Measurements from ENCODE around the gene SMAD3. TPM values are rescaled to one million over a fixed set of nuclear protein-coding genes. Genes with fewer than 3 reads are reported as not detected.

The SMAD3 gene
- total RNA-seq, 1 experiment from 2014 or later = 89.2 TPM

DNA sequence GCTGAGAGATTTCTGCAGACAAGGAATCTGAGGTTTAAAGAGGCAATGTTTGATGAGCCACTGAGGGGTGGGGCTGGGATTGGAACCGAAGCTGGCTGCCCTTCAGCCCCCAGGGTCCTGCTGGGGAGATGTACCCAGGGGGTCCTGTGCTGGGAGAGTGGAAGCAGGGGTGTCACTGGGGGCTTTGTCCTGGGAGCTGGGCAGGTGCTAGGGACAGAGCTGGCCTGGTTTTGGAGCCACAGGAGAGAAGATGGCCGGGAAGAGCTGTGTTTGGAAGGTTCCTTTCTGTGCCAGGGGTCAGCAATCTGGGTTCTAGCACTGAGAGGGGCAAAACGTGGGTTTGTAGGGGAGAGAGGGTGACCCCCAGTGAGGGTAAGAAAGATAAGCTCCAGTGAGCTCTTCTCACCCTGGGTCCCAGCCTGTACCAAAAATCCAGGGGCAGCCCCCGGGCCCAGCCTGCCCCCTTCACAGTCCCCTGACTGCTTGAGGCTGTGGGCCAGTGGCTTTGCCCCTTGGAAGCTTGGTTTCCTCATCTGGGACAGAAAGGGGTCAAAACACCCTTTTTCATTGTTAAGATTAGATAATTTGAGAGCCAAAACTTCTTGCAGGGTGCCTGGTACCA, 69.6 kb downstream of the SMAD3 start (continued):
- TF ChIP-seq, protein P1, sequence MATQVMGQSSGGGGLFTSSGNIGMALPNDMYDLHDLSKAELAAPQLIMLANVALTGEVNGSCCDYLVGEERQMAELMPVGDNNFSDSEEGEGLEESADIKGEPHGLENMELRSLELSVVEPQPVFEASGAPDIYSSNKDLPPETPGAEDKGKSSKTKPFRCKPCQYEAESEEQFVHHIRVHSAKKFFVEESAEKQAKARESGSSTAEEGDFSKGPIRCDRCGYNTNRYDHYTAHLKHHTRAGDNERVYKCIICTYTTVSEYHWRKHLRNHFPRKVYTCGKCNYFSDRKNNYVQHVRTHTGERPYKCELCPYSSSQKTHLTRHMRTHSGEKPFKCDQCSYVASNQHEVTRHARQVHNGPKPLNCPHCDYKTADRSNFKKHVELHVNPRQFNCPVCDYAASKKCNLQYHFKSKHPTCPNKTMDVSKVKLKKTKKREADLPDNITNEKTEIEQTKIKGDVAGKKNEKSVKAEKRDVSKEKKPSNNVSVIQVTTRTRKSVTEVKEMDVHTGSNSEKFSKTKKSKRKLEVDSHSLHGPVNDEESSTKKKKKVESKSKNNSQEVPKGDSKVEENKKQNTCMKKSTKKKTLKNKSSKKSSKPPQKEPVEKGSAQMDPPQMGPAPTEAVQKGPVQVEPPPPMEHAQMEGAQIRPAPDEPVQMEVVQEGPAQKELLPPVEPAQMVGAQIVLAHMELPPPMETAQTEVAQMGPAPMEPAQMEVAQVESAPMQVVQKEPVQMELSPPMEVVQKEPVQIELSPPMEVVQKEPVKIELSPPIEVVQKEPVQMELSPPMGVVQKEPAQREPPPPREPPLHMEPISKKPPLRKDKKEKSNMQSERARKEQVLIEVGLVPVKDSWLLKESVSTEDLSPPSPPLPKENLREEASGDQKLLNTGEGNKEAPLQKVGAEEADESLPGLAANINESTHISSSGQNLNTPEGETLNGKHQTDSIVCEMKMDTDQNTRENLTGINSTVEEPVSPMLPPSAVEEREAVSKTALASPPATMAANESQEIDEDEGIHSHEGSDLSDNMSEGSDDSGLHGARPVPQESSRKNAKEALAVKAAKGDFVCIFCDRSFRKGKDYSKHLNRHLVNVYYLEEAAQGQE (IDR thresholded peaks at IDR 0.05; ENCODE audit: low read depth) = no peak
- no peak for TF ChIP-seq SP1 (IDR thresholded peaks at IDR 0.05; ENCODE audit: low read depth)

DNA sequence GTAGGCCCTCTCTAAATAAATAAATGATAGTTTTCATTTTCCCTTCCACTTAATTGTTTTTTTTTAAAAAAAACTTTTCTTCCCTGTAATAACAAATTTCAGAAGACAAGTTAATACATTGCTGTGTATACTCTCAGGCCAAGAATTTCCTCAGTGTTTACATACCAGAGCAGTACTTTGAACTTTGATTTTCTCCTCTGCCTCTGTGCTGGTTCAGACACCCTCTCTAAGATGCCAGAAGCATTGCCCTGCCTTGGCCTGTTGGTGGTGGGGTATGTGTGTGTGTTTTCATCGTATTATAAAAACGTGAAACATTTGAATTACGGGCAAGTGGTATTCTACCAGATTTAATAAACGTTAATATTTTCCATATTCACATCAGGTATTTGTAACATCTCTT, 70.1 kb downstream of the SMAD3 start:
- BruUV-seq (replicated peaks) = no TSS peak
- no peak for DNase-seq (ENCODE audit: low read depth, low spot score)
- TF ChIP-seq YY1 (IDR thresholded peaks at IDR 0.05; ENCODE audit: extremely low read depth, insufficient replicate concordance, low read depth, low read length) = no peak
- TF ChIP-seq EGR1 (IDR thresholded peaks at IDR 0.05; ENCODE audit: low read depth) = no peak
- no peak for TF ChIP-seq ZFX (IDR thresholded peaks at IDR 0.05)
- TF ChIP-seq, protein P2, sequence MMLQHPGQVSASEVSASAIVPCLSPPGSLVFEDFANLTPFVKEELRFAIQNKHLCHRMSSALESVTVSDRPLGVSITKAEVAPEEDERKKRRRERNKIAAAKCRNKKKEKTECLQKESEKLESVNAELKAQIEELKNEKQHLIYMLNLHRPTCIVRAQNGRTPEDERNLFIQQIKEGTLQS (IDR thresholded peaks at IDR 0.05) = no peak
- no peak for TF ChIP-seq JUND (IDR thresholded peaks at IDR 0.05)
- TF ChIP-seq SIN3A (IDR thresholded peaks at IDR 0.05; ENCODE audit: low read depth) = no peak
- no peak for TF ChIP-seq FOSL1 (IDR thresholded peaks at IDR 0.05; ENCODE audit: low read depth)
- TF ChIP-seq EZH2phosphoT487 (IDR thresholded peaks at IDR 0.05; ENCODE audit: borderline replicate concordance) = no peak
- TF ChIP-seq CBX3 (IDR thresholded peaks at IDR 0.05; ENCODE audit: low read depth) = no peak
- TF ChIP-seq SRF (IDR thresholded peaks at IDR 0.05; ENCODE audit: low read depth) = no peak
- no peak for TF ChIP-seq POLR2A (IDR thresholded peaks at IDR 0.05; ENCODE audit: borderline replicate concordance, extremely low read depth, insufficient read depth, insufficient read length)
- no peak for TF ChIP-seq ZNF274 (IDR thresholded peaks at IDR 0.05; ENCODE audit: low read depth, low read length)
- TF ChIP-seq, protein P3, sequence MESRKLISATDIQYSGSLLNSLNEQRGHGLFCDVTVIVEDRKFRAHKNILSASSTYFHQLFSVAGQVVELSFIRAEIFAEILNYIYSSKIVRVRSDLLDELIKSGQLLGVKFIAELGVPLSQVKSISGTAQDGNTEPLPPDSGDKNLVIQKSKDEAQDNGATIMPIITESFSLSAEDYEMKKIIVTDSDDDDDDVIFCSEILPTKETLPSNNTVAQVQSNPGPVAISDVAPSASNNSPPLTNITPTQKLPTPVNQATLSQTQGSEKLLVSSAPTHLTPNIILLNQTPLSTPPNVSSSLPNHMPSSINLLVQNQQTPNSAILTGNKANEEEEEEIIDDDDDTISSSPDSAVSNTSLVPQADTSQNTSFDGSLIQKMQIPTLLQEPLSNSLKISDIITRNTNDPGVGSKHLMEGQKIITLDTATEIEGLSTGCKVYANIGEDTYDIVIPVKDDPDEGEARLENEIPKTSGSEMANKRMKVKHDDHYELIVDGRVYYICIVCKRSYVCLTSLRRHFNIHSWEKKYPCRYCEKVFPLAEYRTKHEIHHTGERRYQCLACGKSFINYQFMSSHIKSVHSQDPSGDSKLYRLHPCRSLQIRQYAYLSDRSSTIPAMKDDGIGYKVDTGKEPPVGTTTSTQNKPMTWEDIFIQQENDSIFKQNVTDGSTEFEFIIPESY (IDR thresholded peaks at IDR 0.05; ENCODE audit: extremely low read depth, insufficient replicate concordance, low read length) = no peak
- TF ChIP-seq, protein P4, sequence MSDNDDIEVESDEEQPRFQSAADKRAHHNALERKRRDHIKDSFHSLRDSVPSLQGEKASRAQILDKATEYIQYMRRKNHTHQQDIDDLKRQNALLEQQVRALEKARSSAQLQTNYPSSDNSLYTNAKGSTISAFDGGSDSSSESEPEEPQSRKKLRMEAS (IDR thresholded peaks at IDR 0.05) = no peak
- TF ChIP-seq CEBPB (IDR thresholded peaks at IDR 0.05; ENCODE audit: low read depth) = no peak
- TF ChIP-seq POLR2AphosphoS5 (IDR thresholded peaks at IDR 0.05; ENCODE audit: low read depth, low read length) = no peak
- Histone ChIP-seq H3K9me2 (ENCODE audit: insufficient read depth) (no peaks in the 10 kb centered on the region), H3K4me1 (ENCODE audit: control insufficient read depth in 1 of 2, insufficient read depth in 2 of 2, low read length in 2 of 2) (peaks cover 54 to 94% of the 10 kb centered on the region in 2 experiments), H3K4me2 (ENCODE audit: low read length) (no peak overlapping the region), H3K79me2 (ENCODE audit: insufficient read depth, low read length) (peaks cover 99% of the 10 kb centered on the region), H3K27me3 (ENCODE audit: insufficient read depth, low read length) (no peaks in the 10 kb centered on the region), H4K20me1 (ENCODE audit: insufficient read depth) (no peaks in the 10 kb centered on the region), H3K4me3 (replicated peaks in 1 of 2; ENCODE audit: low read depth in 1 of 2, low read length in 2 of 2) (no peak overlapping the region), H3K27ac (ENCODE audit: low read depth, low read length) (no peak overlapping the region), H2AFZ (ENCODE audit: low read depth, low read length, poor library complexity, severe bottlenecking) (no peak overlapping the region), H3K9ac (ENCODE audit: low read length) (no peak overlapping the region), H3K36me3 (ENCODE audit: control insufficient read depth in 1 of 2, insufficient read depth in 2 of 2, low read length in 2 of 2) (0 out of 4 replicates have a peak, but pooled peaks cover 0 to 3% of the 10 kb centered on the region in 2 experiments), H3K9me3 (ENCODE audit: control insufficient read depth in 1 of 2, insufficient read depth in 1 of 2, low read depth in 1 of 2, low read length in 2 of 2) (no peaks in the 10 kb centered on the region)
- intact Hi-C loops (cut with micrococcal nuclease) = no loop called here
- CTCF ChIA-PET = no interaction called here
- POLR2A ChIA-PET = interaction anchor here (2.2 kb wide), 1 partner anchor 11 kb away, joined by 13 read pairs; no protein-coding TSS in a partner anchor
- RAD21 ChIA-PET (ENCODE audit: low non-redundant PET in 1 of 2, low total read pairs in 2 of 2, uncharacterized antibody in 2 of 2, unreplicated experiment in 2 of 2) = no interaction called here
- ATAC-seq = no peak
